GM12892 (cell line): Measurements from ENCODE around the gene PLXNB3.

Experiments used
- POLR2A ChIP-seq: IDR thresholded peaks from 2 replicates; pipeline ENCODE4 v1.6.1; 2011; ENCODE audit warnings: low read depth, low read length, control low read depth
- POLR2AphosphoS5 ChIP-seq: IDR thresholded peaks from 2 replicates; pipeline ENCODE4 v1.6.1; 2011; ENCODE audit warnings: low read depth, low read length, control low read depth

GRCh38 chrX:153773741-153774575, 9.9 kb downstream of the PLXNB3 start:
- TF ChIP-seq POLR2AphosphoS5 (no peak), POLR2A (no peak)
